ENCODE results near the gene DOK7.

The DOK7 gene

GRCh38 chr4:3492741-3493719 lies 29.9 kb downstream of the DOK7 start:
- DNase-seq, result no peak

- DNase-seq, result no peak
Measured at GRCh38 chr4:3493720-3494461, 30.8 kb downstream of the DOK7 start.

- DNase-seq, result no peak
Measured at GRCh38 chr4:3494462-3494871, 31.4 kb downstream of the DOK7 start.

- DNase-seq, result no peak
Measured at GRCh38 chr4:3495204-3495975, 32.3 kb downstream of the DOK7 start.

- DNase-seq, result no peak
Measured at GRCh38 chr4:3496021-3496420, 32.9 kb downstream of the DOK7 start.

- no peak for DNase-seq
Measured at GRCh38 chr4:3497095-3497494, 34.0 kb downstream of the DOK7 start.

GRCh38 chr4:3497523-3498389 lies 34.6 kb downstream of the DOK7 start:
- no peak for DNase-seq

GRCh38 chr4:3498407-3498806 lies 35.3 kb downstream of the DOK7 start:
- no peak for DNase-seq

GRCh38 chr4:3498901-3499510 lies 35.9 kb downstream of the DOK7 start:
- no peak for DNase-seq

GRCh38 chr4:3499710-3500109 lies 36.6 kb downstream of the DOK7 start:
- no peak for DNase-seq

GRCh38 chr4:3500111-3500510 lies 37.0 kb downstream of the DOK7 start:
- DNase-seq, result no peak

GRCh38 chr4:3500634-3501101 lies 37.6 kb downstream of the DOK7 start:
- no peak for DNase-seq

GRCh38 chr4:3501126-3501824 lies 38.2 kb downstream of the DOK7 start:
- no peak for DNase-seq

- DNase-seq, result no peak
Measured at GRCh38 chr4:3501825-3502425, 38.8 kb downstream of the DOK7 start.

GRCh38 chr4:3502941-3503936 lies 40.1 kb downstream of the DOK7 start:
- DNase-seq, result no peak

GRCh38 chr4:3505231-3505630 lies 42.1 kb downstream of the DOK7 start:
- no peak for DNase-seq

GRCh38 chr4:3508542-3508941 lies 45.4 kb downstream of the DOK7 start:
- no peak for DNase-seq

GRCh38 chr4:3510481-3510880 lies 47.4 kb downstream of the DOK7 start:
- no peak for DNase-seq

- no peak for DNase-seq
Measured at GRCh38 chr4:3511187-3511586, 48.1 kb downstream of the DOK7 start.

All from right forelimb (tissue), 1 donor.